NCI-H446 treated with DMSO at 0.1 percent for 48 hours (cell line): Measurements from ENCODE around the gene COBL.

Experiments used
- DNase-seq: peaks from one replicate; lab custom pipeline; 2025; lab: John Stamatoyannopoulos, UW

Gene COBL

DNA sequence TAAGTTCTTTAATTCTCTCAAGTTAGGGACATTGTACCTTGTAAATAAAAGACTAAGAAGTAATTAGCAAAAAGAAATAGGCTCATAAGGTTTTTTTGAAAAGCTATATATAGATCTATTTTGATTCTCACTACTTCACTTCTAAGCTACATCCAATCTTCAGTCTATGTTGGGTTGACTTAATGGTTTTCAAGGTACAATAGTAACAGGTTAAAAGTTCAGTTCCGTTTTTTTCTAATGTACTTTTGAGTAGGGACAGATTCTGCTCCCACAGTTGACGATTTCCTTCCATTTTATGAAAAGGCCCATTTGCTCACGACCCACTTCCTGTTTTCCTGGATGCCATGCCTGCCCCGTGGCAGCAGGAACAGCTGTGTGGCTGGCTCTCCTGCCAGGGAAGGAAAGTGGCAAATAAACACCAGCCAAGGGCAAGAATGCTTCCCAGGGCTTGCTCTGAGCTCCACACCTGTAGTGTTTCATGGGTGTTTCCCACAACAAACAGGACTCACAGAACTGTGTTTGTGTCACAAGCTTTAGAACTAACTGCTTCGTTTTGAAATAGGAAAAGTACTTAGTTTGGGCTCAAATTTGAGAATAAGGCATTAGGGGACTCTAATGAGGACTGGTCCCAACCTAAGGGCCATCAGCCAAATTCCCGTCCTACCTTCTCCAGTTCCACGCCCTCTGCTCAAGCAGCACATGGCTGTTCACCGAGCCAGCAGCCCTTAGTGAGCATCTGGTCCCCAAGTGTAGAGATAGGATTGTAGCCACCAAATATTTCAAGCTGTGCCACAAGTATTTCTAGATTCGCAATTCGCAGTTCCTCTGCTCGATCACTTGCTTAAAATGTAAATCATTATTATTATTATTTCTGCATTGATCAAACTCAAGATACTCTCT lies 240.7 kb downstream of the COBL start:
- DNase-seq: peak; percentile 16

DNA sequence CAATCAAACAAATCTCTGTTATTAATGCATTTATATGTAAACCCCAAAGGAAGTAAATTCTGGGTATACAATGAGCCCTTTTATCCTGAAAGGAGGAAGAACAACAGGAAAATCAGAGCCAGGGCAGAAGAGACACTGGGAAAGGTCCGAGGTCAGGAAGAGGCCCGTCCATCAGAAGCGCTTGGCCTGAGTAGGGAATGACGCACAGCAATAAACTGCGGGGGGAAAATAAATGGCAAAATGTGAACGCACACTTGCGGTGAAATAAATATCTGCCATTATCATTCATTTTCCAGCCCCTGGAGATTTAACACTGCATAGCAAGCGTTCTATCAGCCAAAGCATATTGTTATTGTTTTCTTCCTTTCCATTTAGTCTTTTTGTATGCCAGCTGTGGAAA lies 243.4 kb downstream of the COBL start:
- no peak for DNase-seq

DNA sequence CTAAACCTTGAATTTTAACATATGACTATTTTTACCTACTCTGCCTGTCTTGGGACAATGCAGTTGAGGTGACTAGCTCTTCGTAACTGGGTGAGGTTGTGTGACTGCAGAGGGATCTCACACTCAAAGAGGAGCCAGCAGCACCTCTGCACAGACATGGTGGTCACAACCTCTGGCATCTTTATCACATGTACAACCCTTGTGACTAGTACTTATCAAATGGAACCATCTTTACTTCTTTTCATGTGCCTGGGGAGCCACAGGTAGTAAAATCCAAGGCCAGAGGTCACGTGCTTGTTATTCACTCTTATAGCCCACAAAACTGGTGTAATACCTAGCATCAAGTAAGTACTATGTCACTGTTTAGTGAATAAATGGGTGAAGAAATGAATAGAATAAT lies 244.3 kb downstream of the COBL start:
- DNase-seq: no peak

DNA sequence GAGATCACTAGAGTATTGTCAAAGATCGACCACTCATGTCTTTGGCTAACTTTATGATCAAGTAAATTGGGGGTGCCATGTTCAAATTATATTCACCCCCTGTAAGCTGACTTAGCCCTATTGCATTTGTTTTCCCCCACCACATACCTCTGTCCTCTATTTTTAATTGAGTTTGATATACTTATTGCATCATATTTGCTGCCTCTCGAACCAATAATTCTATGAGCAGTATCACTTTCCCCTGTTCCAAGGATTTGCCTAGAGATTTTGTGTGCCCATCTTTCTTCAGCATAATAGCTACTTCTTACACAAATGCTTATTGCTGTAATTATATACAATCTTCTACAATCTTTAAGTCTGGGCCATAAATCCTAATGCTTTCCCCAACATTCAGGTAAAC lies 245.2 kb downstream of the COBL start:
- DNase-seq: no peak

DNA sequence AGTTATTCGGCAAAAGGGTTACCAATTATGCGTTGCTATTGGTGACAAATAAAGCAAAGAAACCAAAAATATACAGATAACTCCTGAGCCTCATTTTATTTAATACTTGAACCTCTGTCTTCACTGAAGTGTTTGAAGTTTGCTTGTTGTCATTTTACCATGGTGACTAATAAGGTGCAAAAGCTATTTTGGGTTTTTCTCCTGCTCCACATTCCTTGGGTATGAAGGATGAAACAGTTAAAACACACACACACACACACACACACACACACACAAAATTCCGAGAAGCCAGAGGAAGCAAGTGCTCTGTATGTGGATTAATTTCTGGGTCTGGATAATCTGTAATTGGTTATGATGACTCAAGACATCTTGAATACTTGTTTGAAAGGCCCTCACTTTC lies 246.5 kb downstream of the COBL start:
- no peak for DNase-seq

DNA sequence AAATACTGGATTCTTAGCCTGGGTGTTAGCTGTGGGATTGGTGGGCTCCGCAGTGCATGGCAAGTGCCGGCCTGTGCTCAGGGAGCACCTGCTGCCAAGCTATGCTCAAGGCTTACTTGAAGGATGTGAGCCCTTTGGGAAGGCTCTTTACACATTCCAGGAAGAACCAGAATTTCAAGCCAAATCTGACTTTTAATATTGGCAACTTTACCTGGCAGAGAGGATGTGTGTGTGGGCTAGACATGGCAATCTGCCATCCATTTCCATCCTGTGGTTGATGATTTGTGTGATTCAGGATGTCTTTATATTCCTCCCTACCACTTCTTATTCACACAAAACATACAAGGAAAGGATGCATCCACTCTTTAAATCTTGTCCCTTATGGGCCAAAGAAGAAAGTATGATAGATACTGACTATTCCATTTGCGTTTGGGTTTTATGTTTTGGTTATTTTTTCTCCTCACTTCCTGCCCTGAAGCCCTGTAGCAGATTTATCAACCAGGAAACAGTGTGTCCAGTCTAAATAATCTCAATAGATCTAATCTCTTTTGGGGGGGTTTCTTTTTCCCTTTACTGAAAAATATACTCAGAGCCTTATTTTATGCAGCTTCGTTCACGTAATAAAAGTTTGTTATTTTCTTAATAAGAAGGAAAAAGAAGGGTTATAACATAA lies 247.1 kb downstream of the COBL start:
- peak; percentile 51 for DNase-seq

DNA sequence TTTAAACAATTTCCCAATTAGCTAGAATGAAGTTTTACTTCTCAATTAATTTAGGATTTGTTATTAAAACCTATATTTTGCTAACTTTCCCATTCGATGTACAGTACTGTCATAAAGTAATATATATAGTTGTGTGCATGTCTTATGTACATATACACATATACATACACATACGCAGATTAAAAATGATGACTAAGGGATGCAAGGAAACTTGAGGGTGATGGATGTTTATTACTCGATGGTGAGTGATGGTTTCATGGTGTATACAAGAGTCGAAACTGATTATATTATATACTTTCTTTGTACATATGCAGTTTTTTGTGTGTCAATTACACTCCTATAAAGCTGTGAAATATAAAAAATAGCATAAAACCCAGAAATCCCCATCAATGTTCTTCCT lies 248.2 kb downstream of the COBL start:
- DNase-seq: no peak

DNA sequence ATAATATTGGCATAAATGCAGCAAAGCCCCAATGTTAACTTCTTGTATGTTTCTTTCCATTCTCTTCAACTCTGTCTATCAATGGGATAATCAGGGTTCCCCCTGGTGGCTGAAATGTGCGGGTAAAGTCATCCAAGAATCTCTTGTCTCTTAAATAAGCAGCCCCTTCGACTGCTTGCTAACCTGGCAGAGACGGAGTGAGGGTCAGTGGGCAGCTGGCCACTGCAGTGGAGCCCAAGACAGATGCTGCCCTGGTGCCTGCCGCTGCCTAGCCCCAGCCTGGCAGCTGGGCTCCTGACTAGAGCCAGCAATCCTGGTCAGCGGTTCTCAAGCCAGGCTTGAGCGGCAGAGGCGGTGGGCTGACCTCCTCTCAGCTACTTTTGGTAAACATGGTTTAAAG lies 248.9 kb downstream of the COBL start:
- peak; percentile 39 for DNase-seq

DNA sequence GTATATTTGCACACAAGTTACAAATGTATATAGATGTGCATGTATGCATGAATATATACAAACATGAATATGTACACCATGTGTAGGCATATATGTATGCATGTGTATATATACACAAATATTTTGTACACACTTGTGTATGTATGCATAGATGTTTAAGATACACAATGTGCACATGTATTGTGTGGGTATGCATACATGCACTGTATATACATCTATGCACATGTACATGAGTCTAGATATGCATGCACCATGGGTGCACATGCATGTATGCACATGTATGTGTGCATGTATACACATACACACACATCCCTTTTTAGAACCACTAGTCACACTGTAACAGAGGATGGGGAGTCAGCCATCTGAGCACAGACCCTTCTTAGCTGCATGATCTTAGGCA lies 249.4 kb downstream of the COBL start:
- DNase-seq: no peak

DNA sequence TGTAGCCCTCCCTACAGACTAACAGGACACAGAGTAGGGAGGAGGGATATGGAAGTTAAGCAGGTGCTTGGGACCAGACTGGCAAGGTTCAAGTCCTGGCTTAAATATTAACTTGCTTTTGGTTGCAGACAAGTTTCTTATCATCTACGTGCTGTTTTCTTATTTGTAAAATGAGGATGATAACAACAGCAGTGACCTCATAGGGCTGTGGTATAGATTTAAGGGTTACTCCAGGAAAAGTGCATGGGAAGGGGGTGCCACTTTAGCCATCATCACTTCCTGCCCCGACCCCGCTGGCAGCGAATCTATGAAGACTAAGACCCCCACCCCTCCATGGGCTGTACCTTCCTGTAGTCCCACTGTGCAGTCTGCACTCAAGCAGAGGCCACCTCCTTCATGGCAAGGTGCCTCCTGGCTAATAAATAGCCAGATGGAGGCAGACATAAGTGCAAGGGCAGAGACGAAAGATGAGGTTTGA lies 250.2 kb downstream of the COBL start:
- no peak for DNase-seq

DNA sequence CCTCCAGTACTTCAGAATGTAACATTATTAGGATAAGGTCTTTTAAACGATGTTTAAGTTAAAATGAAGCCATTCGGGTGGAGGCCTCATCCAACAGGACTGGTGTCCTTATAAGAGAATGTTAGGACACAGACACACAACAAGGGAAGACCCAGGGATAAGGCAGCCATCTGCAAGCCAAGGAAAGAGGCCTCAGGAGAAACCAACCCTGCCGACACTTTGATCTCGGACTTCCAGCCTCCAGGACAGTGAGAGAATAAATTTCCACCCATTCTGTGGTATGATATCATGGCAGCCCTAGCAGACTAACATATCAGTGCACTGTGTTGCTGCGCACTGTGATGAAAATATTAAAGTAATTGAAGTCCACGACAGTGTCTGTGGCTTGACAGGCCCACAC lies 250.8 kb downstream of the COBL start:
- DNase-seq: no peak

DNA sequence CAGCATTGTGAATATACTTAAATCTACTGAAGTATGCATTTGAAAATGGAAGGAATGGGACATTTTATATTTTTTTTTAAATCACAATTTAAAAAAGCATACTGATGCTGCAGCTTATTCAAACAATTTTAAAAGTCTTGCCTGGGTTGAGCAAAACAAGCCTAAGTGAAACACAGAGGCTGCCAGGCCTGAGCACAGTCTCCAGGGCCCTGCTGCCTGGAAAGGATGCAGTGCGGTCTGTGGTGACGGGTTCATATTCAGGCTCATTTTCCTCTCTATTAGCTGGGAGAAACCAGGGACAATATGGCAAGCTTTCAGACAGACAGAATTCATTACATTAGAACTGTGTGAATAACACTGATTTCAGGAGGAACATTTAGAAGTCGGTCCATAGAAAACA lies 251.9 kb downstream of the COBL start:
- DNase-seq: no peak

DNA sequence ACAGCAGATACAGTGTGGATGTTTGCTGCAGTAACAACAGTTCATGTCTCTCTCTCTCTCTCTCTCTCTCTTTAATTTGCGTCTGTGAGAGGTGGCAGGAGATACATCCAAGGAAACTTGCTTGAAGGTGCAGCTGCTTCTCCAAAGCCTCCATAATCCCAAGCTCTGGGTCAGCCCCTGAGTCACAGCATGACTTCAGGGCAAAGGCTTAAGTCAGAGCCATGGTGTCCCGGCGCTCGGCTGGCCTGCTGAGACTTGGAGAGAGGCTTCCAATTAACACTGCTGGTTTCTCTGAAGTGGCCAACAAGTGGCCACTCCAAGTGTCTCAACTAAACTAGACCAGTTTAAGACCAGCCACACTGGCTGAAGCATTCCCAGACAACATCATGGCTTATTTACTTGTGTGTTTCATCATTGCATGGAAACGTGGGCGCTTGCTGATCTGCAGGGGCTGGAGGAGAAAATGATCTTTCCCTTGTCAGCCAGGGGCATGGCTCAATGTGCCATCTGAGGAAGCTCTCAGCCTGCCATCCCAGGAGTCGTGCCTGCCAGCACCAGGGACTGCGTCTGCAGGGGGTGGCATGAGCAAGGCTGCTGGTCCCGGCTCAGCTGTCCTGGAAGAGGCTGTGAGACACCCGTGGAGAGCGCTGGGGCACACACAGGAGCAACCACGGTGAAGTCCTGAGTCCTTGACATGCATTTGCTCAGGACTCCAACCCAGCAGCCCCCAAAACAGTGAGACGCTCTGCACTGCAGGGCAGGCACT lies 254.2 kb downstream of the COBL start:
- no peak for DNase-seq

DNA sequence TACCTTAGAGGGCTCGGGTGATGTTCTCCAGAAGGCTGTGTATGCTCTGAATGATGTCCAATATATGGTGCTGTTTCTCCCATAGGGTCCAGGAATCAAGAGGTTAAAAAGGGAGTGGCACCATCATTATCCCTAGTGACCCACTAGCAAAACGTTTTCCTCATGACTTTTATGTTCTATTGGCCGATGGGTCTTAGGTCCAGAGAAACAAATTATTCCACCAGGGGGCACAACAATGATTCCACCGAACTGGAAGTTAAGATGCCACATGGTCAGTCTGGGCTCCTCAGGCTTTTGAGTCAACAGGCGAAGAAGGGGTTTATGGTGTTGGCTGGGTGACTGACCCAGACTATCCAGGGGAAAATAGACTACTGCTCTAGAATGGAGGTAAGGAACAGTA lies 256.1 kb downstream of the COBL start:
- no peak for DNase-seq

DNA sequence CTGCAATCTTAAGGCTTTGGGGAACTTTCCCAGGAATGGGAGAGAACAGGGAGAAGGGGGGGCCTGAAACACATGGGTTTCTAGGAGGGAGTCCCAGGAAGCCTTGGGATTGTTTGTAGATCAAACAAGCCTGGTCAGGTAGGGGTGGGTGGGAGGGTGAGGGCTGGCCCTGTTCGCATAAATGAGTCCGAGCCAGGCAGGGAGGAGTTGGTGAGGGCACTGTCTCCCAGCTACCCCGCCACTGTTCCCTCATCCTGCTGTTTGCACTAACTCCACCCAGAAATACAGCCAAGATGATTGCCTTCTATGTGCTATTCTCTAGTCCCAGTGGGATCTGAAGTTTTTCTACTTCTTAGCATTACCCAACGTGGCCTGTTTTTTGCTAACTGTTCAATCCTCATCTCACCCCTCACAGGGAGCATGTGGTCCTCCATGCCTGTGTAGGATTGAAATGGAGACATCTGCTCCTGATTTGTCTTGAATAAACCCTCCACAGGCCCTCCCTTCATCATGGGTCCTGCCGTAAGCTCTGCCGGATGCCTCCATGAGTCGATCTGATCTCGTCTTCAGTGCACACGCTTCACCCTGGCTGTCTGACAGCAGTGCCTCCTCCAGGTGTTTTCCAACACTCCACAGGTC lies 257.0 kb downstream of the COBL start:
- no peak for DNase-seq

DNA sequence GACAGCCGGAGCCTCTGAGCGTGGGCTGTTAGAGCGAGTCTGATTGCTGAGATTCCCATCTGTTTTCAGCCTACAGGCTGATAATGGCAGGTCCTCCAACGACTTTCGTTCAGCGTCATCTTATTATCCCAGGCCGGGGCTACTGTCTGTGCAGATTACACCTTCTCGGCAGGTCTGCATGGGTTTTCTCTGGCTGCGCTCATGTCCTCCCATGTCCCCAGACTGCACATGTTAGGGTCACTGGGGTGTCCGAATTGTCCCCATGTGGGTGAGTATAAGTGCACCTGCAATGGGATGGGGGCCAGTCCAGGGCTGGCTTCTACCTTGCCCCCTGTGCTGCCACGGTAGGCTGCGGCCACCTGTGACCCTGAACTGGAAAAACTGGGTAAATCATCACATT lies 257.8 kb downstream of the COBL start:
- DNase-seq: no peak

DNA sequence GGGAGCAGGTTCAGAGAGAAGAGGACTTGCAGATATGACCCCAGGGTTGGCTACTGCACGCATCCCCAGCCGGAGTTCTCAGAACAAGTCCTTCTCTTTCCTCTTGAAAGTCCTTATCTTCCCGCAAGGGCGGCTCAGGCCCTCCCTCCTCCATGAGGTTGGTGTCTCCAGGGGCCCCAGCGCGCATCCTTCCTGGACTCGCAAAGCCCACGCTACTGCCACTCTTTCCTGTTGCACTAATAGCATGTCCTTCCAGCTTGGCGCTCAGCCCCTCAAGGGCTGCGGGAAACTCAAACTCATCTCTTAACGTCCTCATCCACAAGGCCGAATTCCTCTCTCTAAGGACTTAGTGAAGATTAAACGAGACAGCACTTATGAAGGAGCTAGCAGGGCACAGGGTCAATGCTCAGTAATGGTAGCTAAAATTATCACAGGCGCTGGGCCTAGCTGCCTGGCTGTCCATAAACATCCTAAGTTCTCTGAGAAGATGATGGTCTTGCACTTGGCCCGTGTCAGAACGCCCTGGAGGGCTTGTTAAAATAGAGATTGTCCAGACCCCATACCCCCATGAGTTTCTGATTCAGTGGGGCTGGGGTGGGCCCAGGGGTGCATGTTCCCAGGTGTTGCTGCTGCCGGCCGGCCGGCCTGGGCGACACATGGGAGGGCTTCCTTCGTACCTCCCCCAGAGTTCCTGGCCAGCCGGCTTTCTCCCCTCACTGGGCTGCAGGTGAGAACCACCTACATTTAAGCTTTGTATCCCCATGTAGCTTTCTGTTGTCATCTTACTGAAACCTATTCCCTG lies 261.4 kb downstream of the COBL start:
- DNase-seq: no peak

DNA sequence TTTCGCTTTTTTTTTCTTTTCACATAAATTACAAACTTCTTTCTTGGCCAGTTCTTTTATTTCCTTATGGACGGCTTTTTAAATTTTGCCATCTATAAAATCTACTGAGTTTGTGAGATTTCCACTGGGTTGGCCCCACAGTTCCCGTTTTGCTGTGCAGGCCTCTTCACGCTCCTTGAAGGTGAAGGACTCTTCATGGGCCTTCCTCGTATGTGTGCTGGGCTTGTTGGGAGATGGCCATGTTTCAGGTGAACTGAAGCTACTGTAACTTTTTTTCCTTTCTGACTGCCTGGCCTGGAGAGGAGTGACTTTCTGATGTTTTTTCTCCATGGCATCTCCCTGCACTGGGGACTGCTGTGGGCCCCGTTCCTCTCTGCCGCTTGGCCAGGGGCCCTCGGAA lies 262.4 kb downstream of the COBL start:
- DNase-seq: no peak

DNA sequence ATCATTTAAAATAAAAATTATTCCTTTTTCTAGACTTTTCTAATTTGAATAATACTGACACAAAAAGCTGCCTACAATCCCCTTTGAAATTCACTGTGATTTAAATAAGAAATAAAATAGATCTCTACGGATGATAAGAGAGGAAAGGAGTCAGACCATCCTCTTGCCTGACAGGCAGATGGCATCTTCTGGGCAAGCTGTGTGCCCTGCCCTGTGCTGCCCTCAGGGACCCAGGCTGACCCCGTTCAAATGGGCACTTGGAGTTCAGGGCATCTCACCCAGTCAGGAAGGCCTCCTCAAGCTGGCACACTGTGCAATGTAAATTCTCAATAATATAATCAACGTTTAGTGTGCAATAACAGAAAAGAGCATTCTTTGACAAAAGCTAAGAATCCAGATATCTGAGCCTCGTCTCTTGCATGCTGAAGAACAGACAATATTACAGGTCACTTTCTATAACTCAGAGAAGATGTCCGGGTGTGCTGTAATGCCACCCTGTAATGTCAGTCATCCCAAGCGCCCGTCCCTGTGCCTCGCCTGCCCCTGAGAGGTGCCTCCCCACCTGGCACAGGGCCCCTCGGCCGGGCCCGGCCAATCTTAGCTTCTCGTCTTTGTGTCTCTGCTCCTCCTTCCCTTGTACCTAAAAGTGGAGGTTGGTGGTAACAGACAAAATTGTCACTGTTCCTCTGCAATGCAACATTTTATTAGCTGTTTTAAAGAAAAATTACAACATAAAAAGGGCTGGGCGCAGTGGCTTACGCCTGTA lies 263.3 kb downstream of the COBL start:
- DNase-seq: no peak

DNA sequence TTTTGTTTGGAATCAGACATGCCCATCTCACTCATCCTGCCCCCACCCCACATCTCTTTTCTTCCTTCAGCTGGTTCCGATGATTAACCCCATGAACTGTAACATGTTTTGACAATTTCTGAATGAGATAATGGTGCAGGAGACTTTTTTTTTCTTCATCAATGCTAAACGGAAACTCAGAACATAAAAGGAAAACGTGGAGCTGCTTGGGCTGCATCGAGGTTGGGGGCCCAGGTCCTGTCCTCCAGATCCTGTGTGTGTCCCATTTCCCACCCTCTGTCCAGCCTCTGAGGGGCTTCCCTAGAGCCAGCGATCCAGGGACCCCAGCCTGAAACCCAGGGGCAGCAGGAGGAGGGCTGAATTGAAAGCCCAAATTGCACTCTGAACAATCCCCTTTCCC lies 270.1 kb downstream of the COBL start:
- DNase-seq: no peak

DNA sequence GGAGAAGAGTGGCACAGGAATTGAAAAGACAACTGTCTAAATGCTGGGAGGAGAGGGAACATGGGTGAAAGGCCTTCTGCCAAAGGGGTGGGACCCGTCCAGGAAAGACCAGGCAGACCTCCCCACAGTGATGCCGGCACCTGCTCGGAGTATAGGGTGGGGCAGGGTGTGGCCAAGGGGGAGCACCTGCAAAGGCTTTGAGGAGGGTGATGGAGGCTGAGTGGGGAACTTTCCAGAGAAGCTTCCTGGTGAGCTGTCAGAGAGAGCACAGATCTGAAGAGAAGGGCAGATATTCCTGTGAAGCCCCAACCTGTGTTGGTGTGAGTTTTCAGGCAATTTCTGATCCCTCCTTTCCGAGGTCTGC lies 270.5 kb downstream of the COBL start:
- no peak for DNase-seq
